ENCODE data around the gene CDK11A.
"Not testable (repeated sequence)": the region's sequence is repeated elsewhere in the genome, so short reads cannot be mapped to it uniquely, and the experiment has no call there.

Gene CDK11A

GRCh38 chr1:1687846-1688245 is 36.3 kb downstream of the CDK11A start:
- Histone ChIP-seq H3K4me1 (ENCODE audit: insufficient read depth, low read length) (0 out of 2 replicates have a peak, but pooled peaks cover 3% of the 10 kb centered on the region), H3K9me3 (ENCODE audit: control insufficient read depth, insufficient read depth, low read length) (no peaks in the 10 kb centered on the region), H3K9ac (ENCODE audit: low read depth, low read length) (no peak overlapping the region), H3K36me3 (ENCODE audit: insufficient read depth, low read length) (no peaks in the 10 kb centered on the region)

GRCh38 chr1:1684031-1684681 is 40.0 kb downstream of the CDK11A start:
- 0 out of 2 replicates have a peak, but pooled peaks cover 3% of the 10 kb centered on the region for H3K4me1 ChIP-seq (ENCODE audit: insufficient read depth, low read length)
- no peaks in the 10 kb centered on the region for H3K36me3 ChIP-seq (ENCODE audit: insufficient read depth, low read length)
- no peak overlapping the region for H3K9ac ChIP-seq (ENCODE audit: low read depth, low read length)
- H3K9me3 ChIP-seq (ENCODE audit: control insufficient read depth, insufficient read depth, low read length): no peaks in the 10 kb centered on the region

- no peak overlapping the region for H3K9ac ChIP-seq (ENCODE audit: low read depth, low read length)
- H3K4me1 ChIP-seq (ENCODE audit: insufficient read depth, low read length): peaks cover 3% of the 10 kb centered on the region; the same call in 1 of the 2 replicates
- no peaks in the 10 kb centered on the region for H3K9me3 ChIP-seq (ENCODE audit: control insufficient read depth, insufficient read depth, low read length)
- no peaks in the 10 kb centered on the region for H3K36me3 ChIP-seq (ENCODE audit: insufficient read depth, low read length)
Measured at GRCh38 chr1:1683104-1683905, 40.9 kb downstream of the CDK11A start.

- Histone ChIP-seq H3K4me1 (ENCODE audit: insufficient read depth, low read length) (peaks cover 3% of the 10 kb centered on the region; the same call in 1 of the 2 replicates), H3K36me3 (ENCODE audit: insufficient read depth, low read length) (no peaks in the 10 kb centered on the region), H3K9me3 (ENCODE audit: control insufficient read depth, insufficient read depth, low read length) (no peaks in the 10 kb centered on the region; the same call in 1 of the 2 replicates), H3K9ac (ENCODE audit: low read depth, low read length) (no peak overlapping the region)
Measured at GRCh38 chr1:1680912-1681273, 43.3 kb downstream of the CDK11A start.

GRCh38 chr1:1680031-1680911 is 43.9 kb downstream of the CDK11A start:
- Histone ChIP-seq H3K36me3 (ENCODE audit: insufficient read depth, low read length) (no peaks in the 10 kb centered on the region), H3K4me1 (ENCODE audit: insufficient read depth, low read length) (peaks cover 3% of the 10 kb centered on the region; the same call in 1 of the 2 replicates), H3K9ac (ENCODE audit: low read depth, low read length) (no peak overlapping the region)

GRCh38 chr1:1678581-1679380 is 45.4 kb downstream of the CDK11A start:
- H3K9me3 ChIP-seq (ENCODE audit: control insufficient read depth, insufficient read depth, low read length): no peaks in the 10 kb centered on the region; the same call in 1 of the 2 replicates
- H3K4me1 ChIP-seq (ENCODE audit: insufficient read depth, low read length): no peaks in the 10 kb centered on the region; the same call in 1 of the 2 replicates
- H3K36me3 ChIP-seq (ENCODE audit: insufficient read depth, low read length): no peaks in the 10 kb centered on the region
- no peak overlapping the region for H3K9ac ChIP-seq (ENCODE audit: low read depth, low read length)

More at GRCh38 chr1:1680031-1680911, 43.9 kb downstream of the CDK11A start:
- H3K9me3 ChIP-seq (ENCODE audit: control insufficient read depth, insufficient read depth, low read length): no peaks in the 10 kb centered on the region; the same call in 1 of the 2 replicates

- Histone ChIP-seq H3K9ac (ENCODE audit: low read depth, low read length) (no peak overlapping the region), H3K9me3 (ENCODE audit: control insufficient read depth, insufficient read depth, low read length) (no peaks in the 10 kb centered on the region; the same call in 1 of the 2 replicates), H3K4me1 (ENCODE audit: insufficient read depth, low read length) (no peaks in the 10 kb centered on the region; the same call in 1 of the 2 replicates), H3K36me3 (ENCODE audit: insufficient read depth, low read length) (no peaks in the 10 kb centered on the region)
Measured at GRCh38 chr1:1677718-1678580, 46.2 kb downstream of the CDK11A start.

GRCh38 chr1:1676087-1676486 is 48.1 kb downstream of the CDK11A start:
- not testable (repeated sequence) for H3K9me3 ChIP-seq (ENCODE audit: control insufficient read depth, insufficient read depth, low read length); H3K9ac ChIP-seq (ENCODE audit: low read depth, low read length); H3K4me1 ChIP-seq (ENCODE audit: insufficient read depth, low read length); H3K36me3 ChIP-seq (ENCODE audit: insufficient read depth, low read length)

- not testable (repeated sequence) for H3K9ac ChIP-seq (ENCODE audit: low read depth, low read length); H3K36me3 ChIP-seq (ENCODE audit: insufficient read depth, low read length); H3K4me1 ChIP-seq (ENCODE audit: insufficient read depth, low read length); H3K9me3 ChIP-seq (ENCODE audit: control insufficient read depth, insufficient read depth, low read length)
Measured at GRCh38 chr1:1675218-1675617, 48.9 kb downstream of the CDK11A start.

GRCh38 chr1:1674806-1675205 is 49.4 kb downstream of the CDK11A start:
- H3K9me3 ChIP-seq (ENCODE audit: control insufficient read depth, insufficient read depth, low read length); H3K4me1 ChIP-seq (ENCODE audit: insufficient read depth, low read length); H3K9ac ChIP-seq (ENCODE audit: low read depth, low read length); H3K36me3 ChIP-seq (ENCODE audit: insufficient read depth, low read length): not testable (repeated sequence)

GRCh38 chr1:1672181-1672965 is 51.8 kb downstream of the CDK11A start:
- no peaks in the 10 kb centered on the region for H3K9me3 ChIP-seq (ENCODE audit: control insufficient read depth, insufficient read depth, low read length)

GRCh38 chr1:1671365-1672119 is 52.6 kb downstream of the CDK11A start:
- Histone ChIP-seq H3K9ac (ENCODE audit: low read depth, low read length) (no peak overlapping the region), H3K4me1 (ENCODE audit: insufficient read depth, low read length) (no peaks in the 10 kb centered on the region), H3K36me3 (ENCODE audit: insufficient read depth, low read length) (0 out of 2 replicates have a peak, but pooled peaks cover 5% of the 10 kb centered on the region), H3K9me3 (ENCODE audit: control insufficient read depth, insufficient read depth, low read length) (no peaks in the 10 kb centered on the region)

More at GRCh38 chr1:1672181-1672965, 51.8 kb downstream of the CDK11A start:
- no peaks in the 10 kb centered on the region for H3K4me1 ChIP-seq (ENCODE audit: insufficient read depth, low read length)
- H3K36me3 ChIP-seq (ENCODE audit: insufficient read depth, low read length): 0 out of 2 replicates have a peak, but pooled peaks cover 5% of the 10 kb centered on the region
- H3K9ac ChIP-seq (ENCODE audit: low read depth, low read length): no peak overlapping the region

Data from ES-I3 (cell line).